DMS53 (cell line): ENCODE data around the gene ABO.
"Not testable (repeated sequence)": the region's sequence is repeated elsewhere in the genome, so short reads cannot be mapped to it uniquely, and the experiment has no call there.

Source experiments
- DNase-seq: peaks from one replicate; lab custom pipeline; 2025; lab: John Stamatoyannopoulos, UW

Gene ABO

GRCh38 chr9:133242991-133243390 is 32.0 kb downstream of the ABO start:
- DNase-seq: no peak

- no peak for DNase-seq
Measured at GRCh38 chr9:133242241-133242640, 32.8 kb downstream of the ABO start.

DNA sequence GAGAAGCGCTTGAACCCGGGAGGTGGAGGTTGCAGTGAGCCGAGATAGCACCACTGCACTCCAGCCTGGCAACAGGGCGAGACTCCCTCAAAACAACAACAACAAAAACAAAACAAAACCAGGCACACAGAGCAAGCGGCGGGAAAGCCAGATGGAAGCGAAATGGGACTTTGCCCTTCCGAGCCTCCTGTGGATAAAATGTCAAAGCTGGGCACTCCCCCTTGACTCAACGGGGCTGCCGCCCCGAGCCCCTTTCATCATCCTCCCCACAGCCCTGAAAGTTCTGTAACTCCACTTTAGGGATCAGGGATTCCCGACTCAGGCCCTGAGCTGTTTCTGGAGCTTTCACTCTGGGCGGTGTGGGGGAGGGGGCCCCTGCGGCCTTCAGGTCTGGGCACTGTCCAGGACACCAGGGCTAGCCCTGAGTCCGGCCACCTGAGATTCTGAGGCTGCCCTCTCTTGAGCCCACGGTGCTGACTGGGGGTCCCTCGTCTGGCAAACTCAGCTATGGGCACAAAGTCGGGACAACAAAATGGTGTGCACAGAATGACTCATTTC is 35.4 kb downstream of the ABO start:
- DNase-seq: no peak

GRCh38 chr9:133238851-133239532 is 36.0 kb downstream of the ABO start:
- DNase-seq: peak; percentile 77

DNA sequence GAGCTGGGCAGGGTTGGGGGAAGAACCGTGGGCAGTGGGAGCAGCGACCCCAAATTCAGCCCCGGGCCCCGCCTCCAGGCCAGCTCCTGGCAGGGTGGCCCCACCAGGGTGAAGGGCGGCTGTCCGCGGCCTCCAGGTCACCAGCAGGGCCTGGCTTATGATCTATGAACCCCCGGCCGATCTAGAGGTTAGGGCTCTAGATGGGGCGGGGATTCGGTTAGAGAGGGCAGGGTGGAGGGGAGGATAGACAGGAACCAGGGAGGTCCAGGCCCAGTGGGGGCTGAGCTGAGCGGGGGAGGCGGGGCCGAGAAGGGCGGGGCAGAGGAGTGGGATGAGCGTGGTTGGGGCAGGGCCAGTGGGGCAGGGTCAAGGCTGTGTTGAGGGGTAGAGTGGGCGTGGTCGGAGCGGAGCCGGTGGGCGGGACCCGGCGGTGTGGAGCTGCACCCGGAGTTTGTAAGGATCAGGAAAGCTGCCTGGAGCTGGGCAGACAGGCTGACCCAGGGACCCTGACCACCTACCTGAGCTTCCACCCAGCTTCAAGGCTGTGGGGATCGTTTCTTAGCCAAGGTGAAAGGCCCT is 36.6 kb downstream of the ABO start:
- no peak for DNase-seq

GRCh38 chr9:133237035-133237731 is 37.8 kb downstream of the ABO start:
- DNase-seq: peak; percentile 24

DNA sequence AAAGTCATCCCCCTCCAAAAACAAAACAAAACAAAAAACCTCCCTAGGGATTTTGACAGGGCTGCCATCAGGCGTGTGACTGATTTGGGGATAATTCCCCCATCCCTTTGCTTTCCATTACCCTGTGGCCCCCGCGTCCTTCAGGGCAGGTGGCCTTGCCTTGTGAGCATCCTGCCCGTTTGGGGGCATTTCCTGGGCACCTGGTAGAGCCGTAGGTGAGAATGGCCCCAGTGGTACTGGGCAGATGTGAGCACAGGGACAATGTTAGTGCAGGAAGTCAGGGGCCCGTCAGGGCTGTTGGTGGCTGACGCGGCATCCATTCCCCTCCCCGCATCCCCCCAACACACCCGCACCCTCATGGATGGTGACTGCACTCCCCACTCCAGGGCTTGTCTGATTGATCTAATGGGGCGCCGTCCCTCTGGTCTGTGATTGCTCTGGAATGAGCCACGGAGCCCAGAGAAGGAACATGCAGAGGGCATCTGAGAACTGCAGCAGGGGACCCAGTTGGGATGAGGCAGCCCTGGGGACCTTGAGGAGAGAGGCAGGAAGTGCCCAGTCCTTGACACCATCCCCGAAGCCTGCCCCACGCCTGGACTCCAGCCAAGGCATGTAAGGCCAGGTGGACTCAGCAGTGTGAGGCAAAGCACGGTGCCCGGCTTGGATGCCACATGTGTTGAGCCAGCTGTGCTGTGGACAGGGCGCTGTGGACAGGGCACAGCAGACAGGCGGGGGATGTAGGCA is 38.5 kb downstream of the ABO start:
- peak; percentile 62 for DNase-seq

DNA sequence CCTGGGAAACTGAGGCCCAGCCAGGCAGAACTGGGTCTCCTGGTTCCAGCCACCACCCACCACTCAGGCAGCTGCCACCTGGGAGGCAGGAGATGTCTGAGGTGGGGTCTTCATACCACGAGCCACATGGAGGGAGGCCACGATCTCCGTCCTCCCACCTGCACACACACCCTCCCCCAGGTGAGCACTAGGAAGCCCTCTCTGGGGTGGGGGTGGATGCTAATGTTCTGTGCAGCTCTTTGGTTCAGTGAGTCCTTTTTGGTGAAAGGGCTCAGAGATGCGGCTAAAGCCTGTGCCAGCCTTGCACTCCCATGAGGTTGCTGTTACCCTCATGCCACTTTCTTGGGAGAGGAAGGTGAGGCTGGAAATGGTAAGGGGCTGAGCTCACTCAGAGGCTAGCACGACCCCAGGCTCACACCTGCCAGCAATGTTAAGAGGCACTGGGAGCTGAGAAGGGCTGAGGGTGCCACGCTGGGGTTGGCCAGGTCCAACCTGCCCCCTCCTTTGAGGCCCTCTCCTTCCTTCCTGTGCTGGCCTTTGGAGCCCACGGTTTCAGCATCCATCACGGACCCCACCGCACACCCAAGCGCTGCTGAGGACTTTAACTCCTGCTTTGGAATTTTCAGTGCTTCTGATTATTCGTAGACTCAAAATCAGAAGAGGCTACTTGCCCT is 39.3 kb downstream of the ABO start:
- DNase-seq: no peak

DNA sequence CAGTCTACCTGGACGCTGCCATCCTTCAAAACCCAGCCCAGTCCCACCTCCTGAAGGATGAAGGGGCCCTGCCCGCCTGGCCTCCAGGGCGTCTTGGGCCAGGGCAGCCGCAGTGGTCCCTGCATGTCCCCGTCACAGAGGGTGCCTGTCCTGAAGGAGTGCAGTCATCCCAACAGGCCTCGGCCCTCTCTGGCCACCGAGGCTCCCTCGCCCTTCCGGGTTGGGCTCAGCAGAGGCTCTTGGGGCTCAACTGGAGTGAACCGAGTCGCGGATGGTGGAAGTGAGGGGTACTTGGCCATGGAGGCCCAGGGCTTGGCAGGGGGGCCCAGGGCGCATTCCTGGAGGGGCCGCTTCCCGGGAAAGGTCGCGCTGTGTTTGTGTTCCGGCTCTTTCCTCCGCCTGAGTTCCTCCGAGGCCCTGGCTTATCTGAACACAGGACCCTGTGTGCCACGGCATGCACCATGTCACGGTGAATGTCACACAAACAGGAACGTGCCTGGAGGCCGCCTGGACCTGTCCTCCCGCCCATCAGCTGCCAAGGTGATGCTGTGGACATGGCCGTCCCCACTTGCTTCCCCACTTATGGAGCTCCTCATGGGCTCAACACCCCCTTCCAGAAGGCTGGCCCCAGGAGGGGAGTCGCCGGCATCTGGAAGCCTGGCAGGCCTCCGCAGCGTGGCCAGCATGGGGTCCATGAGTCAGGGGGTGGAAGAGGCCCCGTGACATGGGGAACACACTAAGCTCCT is 40.3 kb downstream of the ABO start:
- DNase-seq: no peak

- DNase-seq: no peak
Measured at GRCh38 chr9:133233681-133234432, 41.1 kb downstream of the ABO start.

DNA sequence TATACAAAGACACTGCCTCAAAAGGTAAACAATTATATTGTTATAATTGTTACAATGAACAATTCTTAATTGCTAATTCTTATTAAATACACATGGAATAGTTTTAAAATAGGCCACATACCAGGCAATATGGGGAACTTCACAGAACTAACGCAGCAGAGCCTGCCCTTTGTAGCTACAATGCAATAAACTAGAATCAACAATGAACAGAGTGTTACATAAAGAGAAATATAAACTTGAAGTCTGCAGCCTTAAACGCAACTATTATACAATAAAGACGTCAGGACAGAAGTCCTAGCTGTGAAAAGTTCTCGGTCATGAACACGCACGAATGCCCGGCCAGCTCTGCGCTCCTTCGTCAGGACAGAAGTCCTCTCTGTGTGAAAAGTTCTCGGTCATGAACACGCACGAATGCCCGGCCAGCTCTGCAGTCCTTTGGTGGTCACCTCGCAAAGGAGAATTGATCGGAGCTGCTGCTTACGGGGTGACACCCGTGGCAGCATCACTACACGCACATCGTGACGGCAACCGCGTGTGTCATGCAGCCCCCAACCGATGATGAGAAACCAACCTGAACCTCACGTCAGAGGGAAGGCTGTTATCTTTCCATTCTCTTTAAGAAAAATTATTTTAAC is 43.0 kb downstream of the ABO start:
- DNase-seq: not testable (repeated sequence)

- not testable (repeated sequence) for DNase-seq
Measured at GRCh38 chr9:133230514-133230913, 44.5 kb downstream of the ABO start.

DNA sequence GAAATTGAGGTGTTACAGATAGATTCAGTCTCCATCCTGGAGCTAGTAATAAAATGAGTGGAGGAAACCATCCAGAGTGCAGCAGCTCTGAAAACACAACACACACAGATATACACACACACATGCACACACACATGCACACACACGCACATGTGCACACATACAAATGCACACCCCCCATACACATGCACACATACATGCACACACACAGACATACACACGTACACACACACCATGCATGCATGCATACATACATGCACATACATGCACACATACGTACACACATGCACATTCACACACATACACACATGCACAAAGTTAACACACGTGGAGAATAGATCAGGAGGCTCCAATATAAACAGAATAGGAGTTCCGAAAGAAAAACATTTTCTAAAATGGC is 44.9 kb downstream of the ABO start:
- no peak for DNase-seq

DNA sequence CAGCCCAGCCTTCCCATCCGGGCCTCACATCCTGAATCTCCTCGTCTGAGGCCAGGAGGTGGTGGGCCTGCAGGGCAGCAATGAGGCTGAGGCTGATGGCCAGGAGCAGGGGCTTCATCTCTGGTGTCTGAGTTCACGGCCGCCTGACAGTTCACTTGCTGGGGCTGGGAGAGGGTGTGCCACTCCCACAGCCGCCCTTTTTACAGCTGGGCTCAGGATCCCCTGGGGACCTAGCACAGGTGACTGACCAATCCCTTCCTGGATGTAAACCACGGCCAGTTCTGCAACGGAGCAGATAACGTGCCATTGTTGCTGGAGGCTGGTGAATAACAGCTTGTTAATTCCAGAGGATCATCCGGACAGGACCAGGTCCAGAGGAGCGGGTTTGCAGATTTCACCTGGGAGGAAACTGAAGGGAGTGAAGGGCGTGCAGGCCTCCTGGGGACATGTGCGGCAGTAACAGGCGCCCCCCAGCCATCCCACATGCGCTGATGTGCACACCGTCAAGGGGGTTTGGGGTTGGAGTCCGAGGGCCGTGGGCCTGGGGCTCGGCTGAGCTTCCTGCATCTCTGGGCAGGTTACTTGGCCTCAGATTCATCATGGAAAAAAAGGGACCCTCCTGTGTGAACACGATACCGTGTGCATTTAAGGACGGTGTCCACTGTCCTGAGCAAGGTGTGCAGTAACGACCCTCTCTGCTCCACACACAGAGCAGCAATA is 46.4 kb downstream of the ABO start:
- not testable (repeated sequence) for DNase-seq

DNA sequence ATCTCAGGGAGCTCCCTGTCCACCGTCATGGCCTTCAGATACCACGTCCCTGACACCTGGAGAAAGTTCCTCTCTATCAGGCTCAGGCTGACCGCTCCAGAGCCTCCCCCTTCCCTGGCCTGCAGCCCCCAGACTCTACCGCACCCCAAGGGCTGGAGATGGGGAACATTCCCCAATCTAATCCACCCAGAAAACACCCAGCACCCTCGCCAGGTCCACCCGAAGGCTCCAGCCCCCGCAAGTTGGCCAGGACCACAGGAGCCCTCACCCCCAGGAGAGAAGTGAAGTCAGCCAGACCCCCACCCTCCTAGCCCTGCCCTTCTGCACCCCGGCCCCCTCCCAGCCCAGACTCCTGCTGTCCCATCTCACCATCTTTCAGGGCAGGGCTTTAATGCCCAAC is 47.0 kb downstream of the ABO start:
- not testable (repeated sequence) for DNase-seq

DNA sequence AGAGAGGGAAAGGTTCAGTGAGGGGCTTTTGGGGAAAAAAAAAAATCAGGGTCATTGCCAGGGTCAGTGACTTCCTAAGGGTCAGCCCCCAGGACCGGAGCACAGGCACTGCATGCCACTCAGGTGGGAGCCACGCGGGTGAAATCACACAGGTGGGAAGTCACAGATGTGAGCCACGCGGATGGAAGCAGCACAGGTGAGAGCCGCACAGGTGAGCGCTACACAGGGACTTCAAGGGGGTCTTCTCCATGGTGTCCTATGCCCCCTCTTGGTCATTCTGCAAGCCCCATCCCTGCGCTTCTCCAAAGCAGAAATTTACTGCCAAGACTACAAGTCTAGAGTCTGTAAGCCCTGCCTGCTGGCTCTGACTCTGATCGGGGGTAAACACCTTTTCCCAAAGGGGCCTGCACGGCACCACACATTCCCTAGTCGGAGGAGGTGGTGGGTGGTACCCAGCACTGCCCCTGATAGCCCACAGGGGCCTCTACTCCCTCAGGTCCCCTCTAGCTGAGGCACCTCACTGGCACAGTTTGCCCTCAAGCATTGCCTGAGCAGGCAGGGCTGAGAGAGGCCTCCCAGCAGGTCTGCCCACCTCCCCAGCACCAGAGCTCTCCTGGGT is 47.6 kb downstream of the ABO start:
- DNase-seq: no peak

GRCh38 chr9:133226219-133227171 is 48.5 kb downstream of the ABO start:
- DNase-seq: no peak
